Colonic mucosa (tissue), 4 donors: ENCODE data around the gene KDSR. TPM values are rescaled to one million over a fixed set of nuclear protein-coding genes. Genes with fewer than 3 reads are reported as not detected.
A peak's percentile ranks its signal among the peaks of the same experiment; 100 is the strongest.

Experiments used
- DNase-seq: peaks from one replicate; pipeline ENCODE4 v3.0.0-alpha.2; 2020
- H3K27ac ChIP-seq: fragments of 200-600 bp; one replicate; pipeline ENCODE4 v1.8.0; 2021
- H3K27me3 ChIP-seq: fragments of 200-600 bp; one replicate; pipeline ENCODE4 v1.8.0; 2021
- H3K36me3 ChIP-seq: fragments of 200-600 bp; one replicate; pipeline ENCODE4 v1.8.0; 2021
- H3K4me1 ChIP-seq: fragments of 200-600 bp; one replicate; pipeline ENCODE4 v1.8.0; 2021; ENCODE audit warnings: mild to moderate bottlenecking
- H3K4me3 ChIP-seq: fragments of 200-600 bp; one replicate; pipeline ENCODE4 v1.8.0; 2021
- H3K9ac ChIP-seq, 2 donors: one replicate each; pipeline ENCODE4 v1.7.0; 2013; ENCODE audit warnings: control low read depth in 2 of 2, low read depth in 2 of 2, low read length in 2 of 2
- H3K9me3 ChIP-seq: fragments of 200-600 bp; one replicate; pipeline ENCODE4 v1.8.0; 2021
- CTCF ChIP-seq: fragments of 200-600 bp; IDR thresholded peaks from one replicate; pipeline ENCODE4 v1.8.0; 2022; ENCODE audit warnings: antibody characterized with exemption, mild to moderate bottlenecking
- intact Hi-C: fragments of 100-400 bp; cut with DNase I; formaldehyde crosslinking; loops from one replicate; pipeline ENCODE4 v1.14.1; 2022
- total RNA-seq, 2 donors: library from RNA; stranded (reverse); fragmentation: NEBNext Ultra II Directional in 1 of 2; extraction: Animal tissue kit (Norgen Biotek cat#: 25700) in 1 of 2; gene quantifications; one replicate each; pipeline ENCODE4 v1.2.1, GENCODE V29; 2021
- donor health status: healthy.
- donor health status: DM: no; HTN: no; CAD: no.
- donor health status: DM: no; HTN: no; CAD: no.

Gene KDSR
- total RNA-seq = 10 to 100 TPM; 32.8 to 55.3 TPM

GRCh38 chr18:63367053-63367953 lies at the start of gene KDSR:
Gene KDSR (minus strand): TSS chr18:63367206. CDS start chr18:63367118, 88 bp downstream.
- H3K4me3 ChIP-seq = peak within 1 kb of the TSS; percentile 53
- DNase-seq = peak; percentile 94
- TF ChIP-seq CTCF = no peak
- H3K27me3 ChIP-seq = no peaks in the 10 kb centered on the region
- H3K36me3 ChIP-seq = no peaks in the 10 kb centered on the region
- peak within 1 kb of the TSS; percentile 99 for H3K27ac ChIP-seq
- H3K9ac ChIP-seq = peak within 1 kb of the TSS; percentile 76 to 93
- H3K9me3 ChIP-seq = no peaks in the 10 kb centered on the region
- H3K4me1 ChIP-seq = no peaks in the 10 kb centered on the region
- intact Hi-C loops = no loop called here

GRCh38 chr18:63412953-63413352 lies 45.9 kb upstream of the KDSR start:
- H3K4me1 ChIP-seq = peaks cover 3% of the 10 kb centered on the region
- H3K4me3 ChIP-seq = no peak overlapping the region
- DNase-seq = no peak
- peaks cover 17% of the 10 kb centered on the region for H3K36me3 ChIP-seq
- no peak overlapping the region for H3K9ac ChIP-seq
- no peaks in the 10 kb centered on the region for H3K27me3 ChIP-seq
- H3K27ac ChIP-seq = no peak overlapping the region
- intact Hi-C loops = no loop called here
- TF ChIP-seq CTCF = no peak
- H3K9me3 ChIP-seq = no peaks in the 10 kb centered on the region

- peak; percentile 29 for DNase-seq
- Histone ChIP-seq H3K9ac (no peak overlapping the region), H3K4me3 (no peak overlapping the region), H3K36me3 (peaks cover 22% of the 10 kb centered on the region), H3K9me3 (no peaks in the 10 kb centered on the region), H3K27me3 (no peaks in the 10 kb centered on the region), H3K27ac (no peak overlapping the region), H3K4me1 (peaks cover 3% of the 10 kb centered on the region)
- TF ChIP-seq CTCF = no peak
- intact Hi-C loops = no loop called here
These were observed 43.8 kb upstream of the KDSR start for GRCh38 chr18:63410792-63411191.

GRCh38 chr18:63409301-63409700 lies 42.3 kb upstream of the KDSR start:
- no peak overlapping the region for H3K9ac ChIP-seq
- TF ChIP-seq CTCF = no peak
- peaks cover 22% of the 10 kb centered on the region for H3K36me3 ChIP-seq

GRCh38 chr18:63407734-63408133 lies 40.7 kb upstream of the KDSR start:
- Histone ChIP-seq H3K36me3 (peaks cover 26% of the 10 kb centered on the region), H3K4me1 (peaks cover 3% of the 10 kb centered on the region), H3K9ac (no peak overlapping the region), H3K9me3 (no peaks in the 10 kb centered on the region), H3K27ac (no peak overlapping the region), H3K4me3 (no peak overlapping the region), H3K27me3 (no peaks in the 10 kb centered on the region)
- TF ChIP-seq CTCF = no peak
- no peak for DNase-seq
- intact Hi-C loops = no loop called here

More at GRCh38 chr18:63409301-63409700, 42.3 kb upstream of the KDSR start:
- H3K4me3 ChIP-seq = no peak overlapping the region
- no peaks in the 10 kb centered on the region for H3K27me3 ChIP-seq
- no peaks in the 10 kb centered on the region for H3K9me3 ChIP-seq
- H3K4me1 ChIP-seq = peaks cover 3% of the 10 kb centered on the region
- H3K27ac ChIP-seq = no peak overlapping the region
- no peak for DNase-seq
- intact Hi-C loops = no loop called here
